Measurements from ENCODE around the gene BUD23.
A peak's percentile ranks its signal among the peaks of the same experiment; 100 is the strongest.
"Not testable (repeated sequence)": the region's sequence is repeated elsewhere in the genome, so short reads cannot be mapped to it uniquely, and the experiment has no call there.

The BUD23 gene

DNA sequence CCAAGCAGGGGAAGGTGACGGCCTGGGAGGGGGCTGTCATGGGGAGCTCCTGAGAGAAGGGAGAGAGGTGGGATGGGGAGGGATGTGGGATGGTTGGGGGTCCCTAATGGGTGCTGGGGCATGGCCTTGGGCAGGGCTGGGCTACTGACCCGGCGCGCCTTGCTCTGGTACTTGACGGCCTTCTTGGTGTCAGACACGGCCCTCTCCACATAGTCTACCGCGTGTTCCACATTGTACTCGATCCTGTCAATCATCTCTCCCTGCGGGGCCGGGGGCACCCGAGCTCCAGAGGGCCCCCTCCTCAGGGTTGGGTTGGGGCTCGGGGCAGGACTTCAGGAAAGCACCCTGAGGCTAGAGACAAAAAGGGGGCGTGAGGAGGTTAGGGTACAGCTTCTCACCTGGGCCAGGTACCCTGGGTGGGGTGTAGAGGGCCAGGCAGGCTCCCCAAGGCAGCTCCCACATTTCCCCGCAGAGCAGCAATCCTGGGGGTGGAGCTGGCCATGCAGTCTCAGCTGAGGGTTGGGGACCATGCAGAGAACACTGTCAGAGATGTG is 17.3 kb downstream of the BUD23 start:
- DNase-seq (ENCODE audit: low read depth in 2 of 3, low spot score in 2 of 3), result no peak

DNA sequence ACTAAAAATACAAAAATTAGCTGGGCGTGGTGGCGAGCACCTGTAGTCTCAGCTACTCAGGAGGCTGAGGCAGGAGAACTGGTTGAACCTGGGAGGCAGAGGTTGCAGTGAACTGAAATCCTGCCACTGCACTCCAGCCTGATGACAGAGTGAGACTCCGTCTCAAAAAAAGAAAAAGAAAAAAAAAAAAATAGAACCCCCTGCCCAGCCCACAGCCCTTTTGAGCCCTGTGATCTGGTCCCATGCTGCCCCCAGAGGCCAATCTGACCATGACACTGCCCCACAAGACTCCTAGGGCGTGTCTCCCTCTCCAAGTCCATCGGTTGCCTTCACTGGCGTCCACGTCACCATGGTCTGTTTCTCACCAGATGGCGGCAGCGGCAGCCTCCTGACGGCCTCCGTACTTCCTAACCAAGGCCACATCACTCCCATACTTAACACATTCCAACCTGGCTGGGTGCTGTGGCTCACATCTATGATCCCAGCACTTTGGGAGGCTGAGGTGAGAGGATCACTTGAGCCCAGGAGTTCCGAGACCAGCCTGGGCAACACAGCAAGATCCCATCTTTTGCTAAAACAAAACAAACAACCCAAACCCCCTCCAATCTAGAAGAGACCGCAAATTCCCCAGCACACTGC is 18.1 kb downstream of the BUD23 start:
- no peak for DNase-seq (ENCODE audit: low read depth in 2 of 3, low spot score in 2 of 3)

- no peak for DNase-seq (ENCODE audit: low read depth in 2 of 3, low spot score in 2 of 3)
These were observed 18.8 kb downstream of the BUD23 start for GRCh38 chr7:73702226-73702625.

GRCh38 chr7:73702665-73703064 is 19.3 kb downstream of the BUD23 start:
- DNase-seq (ENCODE audit: low read depth in 2 of 3, low spot score in 2 of 3), result no peak

GRCh38 chr7:73703225-73703624 is 19.8 kb downstream of the BUD23 start:
- DNase-seq (ENCODE audit: low read depth in 2 of 3, low spot score in 2 of 3), result no peak

DNA sequence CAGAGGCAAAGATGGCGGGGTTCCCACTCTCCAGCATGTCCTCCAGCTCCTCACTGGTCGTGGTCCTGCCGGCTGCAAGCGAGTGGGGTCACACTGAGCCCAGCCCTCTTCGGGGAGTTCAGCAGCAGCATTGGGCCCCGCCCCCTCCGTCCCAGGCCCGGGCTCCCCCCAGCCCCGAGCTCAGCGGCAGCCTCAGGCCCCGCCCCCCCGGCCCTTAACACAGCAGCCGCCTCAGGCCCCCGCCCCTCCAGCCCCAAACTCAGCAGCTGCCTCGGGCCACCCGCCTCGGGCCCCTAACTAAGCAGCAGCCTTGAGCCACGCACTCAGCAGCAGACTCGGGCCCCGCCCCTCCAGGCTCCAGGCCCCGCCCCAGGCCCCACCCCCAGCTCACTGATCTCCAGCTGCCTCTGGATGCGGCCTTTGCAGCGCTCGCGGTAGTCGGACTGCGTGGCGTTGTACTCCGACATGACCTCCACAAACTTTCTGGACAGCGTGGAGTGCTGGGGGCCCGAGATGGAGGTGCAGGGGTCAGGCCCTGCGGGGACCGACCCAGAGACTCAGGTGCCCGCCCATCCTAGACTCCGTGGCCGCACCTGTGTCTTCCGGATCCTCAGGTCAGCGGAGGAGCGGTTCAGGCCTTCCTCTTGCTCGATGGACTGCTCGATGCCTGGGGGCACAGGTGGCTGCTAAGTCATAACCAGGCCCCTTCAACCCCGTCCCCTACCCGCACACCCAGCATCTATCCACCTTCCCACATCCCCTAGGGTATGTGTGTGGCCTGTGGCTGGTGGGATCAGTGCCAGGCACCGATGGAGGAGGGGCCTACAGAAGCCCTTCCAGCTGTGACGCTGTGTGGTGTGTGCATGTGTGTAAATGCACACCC is 20.6 kb downstream of the BUD23 start:
- DNase-seq (ENCODE audit: low read depth in 2 of 3, low spot score in 2 of 3), result no peak

DNA sequence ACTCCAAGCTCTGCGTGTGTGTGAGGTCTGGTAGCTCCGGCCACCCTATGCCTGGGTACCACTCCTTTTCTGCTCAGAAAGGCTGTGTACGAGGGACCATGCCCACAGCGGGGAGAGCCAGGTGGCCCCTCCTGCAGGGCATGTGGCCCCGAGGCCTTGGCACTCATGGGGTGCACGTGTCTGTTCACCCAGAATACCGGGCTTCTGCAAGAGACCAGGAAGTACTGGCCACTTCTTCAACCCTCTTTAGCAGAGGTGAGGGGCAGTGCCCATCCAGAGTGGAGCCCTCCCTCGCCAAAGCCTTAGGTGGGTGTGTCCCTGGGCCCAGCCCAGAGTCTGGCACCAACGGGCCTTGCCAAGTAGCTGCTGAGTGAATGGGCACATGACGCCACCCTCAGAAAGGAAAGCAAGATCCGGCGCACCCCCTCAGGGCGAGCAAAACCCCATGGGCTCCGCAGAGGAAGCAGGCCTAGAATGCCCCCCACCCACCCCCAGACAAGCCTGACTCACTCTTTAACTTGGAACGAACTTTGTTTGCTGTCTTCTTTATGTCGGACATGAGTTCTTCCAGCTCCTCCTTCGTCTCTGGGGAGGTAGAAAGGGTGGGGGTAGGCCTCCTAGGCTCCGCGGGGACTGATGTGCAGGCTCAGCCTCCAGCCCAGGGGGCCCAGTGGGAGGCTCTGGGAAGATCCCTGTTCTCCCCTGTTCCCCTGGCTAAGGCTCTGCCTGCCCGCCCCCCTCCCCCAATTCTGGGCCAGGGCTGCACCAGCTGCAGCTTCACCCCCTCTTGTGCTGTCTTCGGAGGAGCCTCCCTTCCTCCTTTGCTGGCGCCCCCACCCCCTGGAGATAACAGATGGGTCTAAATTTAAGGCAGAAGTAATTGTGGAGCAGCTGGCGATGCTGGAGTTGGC is 21.5 kb downstream of the BUD23 start:
- no peak for DNase-seq (ENCODE audit: low read depth in 2 of 3, low spot score in 2 of 3)

- DNase-seq (ENCODE audit: low read depth in 2 of 3, low spot score in 2 of 3), result no peak
These were observed 22.1 kb downstream of the BUD23 start for GRCh38 chr7:73705551-73705920.

DNA sequence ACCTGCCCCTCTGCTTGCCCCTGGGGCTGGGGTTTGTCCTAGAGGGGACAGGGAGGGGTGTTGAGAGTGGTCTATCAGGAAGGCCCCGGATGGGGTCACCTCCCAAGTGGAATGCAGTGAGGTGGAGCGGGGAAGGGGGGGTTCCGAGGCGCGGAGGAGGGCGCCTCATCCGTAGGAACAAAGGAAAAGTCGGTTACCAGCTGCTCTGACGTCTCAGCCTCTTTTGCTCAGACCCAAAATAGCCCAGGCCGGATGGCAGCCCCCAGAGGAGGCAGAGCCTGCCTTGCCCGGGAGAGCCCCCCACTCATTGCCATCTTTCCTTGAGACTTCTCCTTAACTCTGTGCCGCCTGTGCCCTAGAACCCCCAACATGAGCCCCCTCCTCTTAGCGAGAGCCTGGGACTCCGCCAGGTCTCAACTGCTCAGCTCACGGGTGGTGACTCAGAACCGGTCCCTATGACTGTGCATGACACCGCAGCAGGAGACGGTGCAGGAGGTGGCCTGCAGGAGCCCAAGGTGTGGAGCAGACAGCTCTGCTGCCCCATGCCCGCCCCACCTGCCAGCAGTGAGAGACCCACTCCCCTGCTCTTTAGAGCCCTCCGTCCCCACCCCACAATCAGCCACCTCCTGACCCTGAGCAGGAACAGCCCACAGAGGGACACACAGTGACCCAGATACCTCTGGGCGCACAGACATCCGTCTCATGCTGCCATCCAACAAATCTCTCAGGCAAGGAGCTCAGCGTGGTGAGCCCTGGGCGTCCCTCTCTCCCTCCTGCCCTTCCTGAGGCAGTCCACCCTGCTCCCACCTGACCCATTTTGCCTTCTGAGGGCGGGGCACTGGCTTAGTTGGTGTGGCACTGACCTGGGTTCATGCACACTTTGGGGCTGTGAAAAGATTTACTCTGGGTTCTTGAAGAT is 23.0 kb downstream of the BUD23 start:
- DNase-seq (ENCODE audit: low read depth in 2 of 3, low spot score in 2 of 3), result no peak

GRCh38 chr7:73707045-73707631 is 23.7 kb downstream of the BUD23 start:
- no peak for DNase-seq (ENCODE audit: low read depth in 2 of 3, low spot score in 2 of 3)

GRCh38 chr7:73708961-73709549 is 25.7 kb downstream of the BUD23 start:
- DNase-seq (ENCODE audit: low read depth in 2 of 3, low spot score in 2 of 3), result no peak

- DNase-seq (ENCODE audit: low read depth in 2 of 3, low spot score in 2 of 3), result no peak
These were observed 29.4 kb downstream of the BUD23 start for GRCh38 chr7:73712773-73713172.

DNA sequence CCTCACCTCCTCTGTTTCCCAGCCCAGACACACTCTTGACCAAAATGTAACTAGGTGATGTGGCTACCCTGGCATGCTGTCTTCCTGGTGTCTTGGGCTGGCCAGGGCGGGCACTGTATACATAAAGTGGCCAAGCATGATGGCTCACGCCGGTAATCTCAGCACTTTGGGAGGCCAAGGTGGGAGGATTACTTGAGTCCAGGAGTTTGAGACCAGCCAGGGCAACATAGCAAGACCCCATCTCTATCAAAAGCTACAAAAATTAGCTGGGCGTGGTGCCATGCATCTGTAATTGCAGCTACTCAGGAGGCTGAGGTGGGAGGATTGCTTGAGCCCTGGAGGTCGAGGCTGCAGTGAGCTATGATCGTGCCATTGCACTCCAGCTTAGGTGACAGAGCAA is 29.9 kb downstream of the BUD23 start:
- not testable (repeated sequence) for DNase-seq (ENCODE audit: low read depth in 2 of 3, low spot score in 2 of 3)

GRCh38 chr7:73715648-73716317 is 32.4 kb downstream of the BUD23 start:
- no peak for DNase-seq (ENCODE audit: low read depth in 2 of 3, low spot score in 2 of 3)

- DNase-seq (ENCODE audit: low read depth in 2 of 3, low spot score in 2 of 3), result no peak
These were observed 33.0 kb downstream of the BUD23 start for GRCh38 chr7:73716318-73716890.

DNA sequence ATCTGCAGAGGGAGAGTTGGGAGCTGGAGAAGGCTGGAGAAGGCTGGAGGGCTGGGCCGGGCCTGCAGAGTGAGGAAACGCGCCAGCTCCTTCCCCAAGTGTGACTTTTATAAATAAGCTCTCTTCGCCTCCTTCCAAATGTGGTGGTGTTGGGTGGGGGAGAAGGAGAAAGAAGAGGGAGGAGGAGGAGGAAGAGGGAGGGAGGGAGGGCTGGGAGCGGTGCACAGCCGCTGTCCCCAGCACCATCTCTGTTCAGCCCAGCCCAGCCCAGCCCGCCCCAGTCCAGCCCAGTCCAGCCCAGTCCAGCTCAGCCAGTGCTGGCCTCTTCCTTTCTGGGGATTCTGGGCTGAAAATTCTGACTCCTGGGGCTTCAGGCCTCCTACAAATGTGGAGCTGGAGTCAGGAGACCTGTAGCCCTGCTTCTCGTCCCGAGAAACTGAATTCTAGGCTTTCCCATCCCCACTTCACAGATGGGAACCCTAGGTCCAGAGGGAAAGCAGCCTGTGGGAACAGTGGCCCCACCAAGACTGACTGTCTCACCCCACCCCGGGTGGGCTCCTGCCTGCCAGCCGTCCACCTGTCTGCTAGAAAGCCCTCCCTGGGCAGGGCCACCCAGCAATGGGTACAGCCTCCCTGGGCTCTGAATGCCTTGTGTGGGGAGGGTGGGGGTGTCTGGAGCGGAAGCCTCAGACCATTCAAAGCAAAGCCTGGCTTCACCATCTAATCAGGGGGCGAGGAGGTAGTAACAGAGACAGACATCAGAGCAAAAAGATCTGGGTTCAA is 33.8 kb downstream of the BUD23 start:
- no peak for DNase-seq (ENCODE audit: low read depth in 2 of 3, low spot score in 2 of 3)

- peak; percentile 61 to 67 (median 64) for DNase-seq (ENCODE audit: low read depth in 2 of 3, low spot score in 2 of 3)
These were observed 34.6 kb downstream of the BUD23 start for GRCh38 chr7:73717991-73718405.

- DNase-seq (ENCODE audit: low read depth in 2 of 3, low spot score in 2 of 3), result no peak
These were observed 35.1 kb downstream of the BUD23 start for GRCh38 chr7:73718438-73718881.
